HL-60 (cell line): ENCODE measurements around the gene PC.

ENCODE experiments used
- GABPA ChIP-seq: IDR thresholded peaks from 2 replicates; pipeline ENCODE4 v1.6.1; 2012; ENCODE audit warnings: low read depth
- POLR2AphosphoS5 ChIP-seq: IDR thresholded peaks from 2 replicates; pipeline ENCODE4 v1.6.1; 2012; ENCODE audit warnings: low read depth
- SPI1 ChIP-seq: IDR thresholded peaks from 2 replicates; pipeline ENCODE4 v1.6.1; 2012; ENCODE audit warnings: low read depth, mild to moderate bottlenecking, borderline replicate concordance
- TF ChIP-seq, protein P1 (sequence below): IDR thresholded peaks from one replicate; pipeline ENCODE4 v1.5.1; 2011; ENCODE audit warnings: low read length, control low read depth, inconsistent platforms; ENCODE audit not compliant: insufficient read depth
- TF ChIP-seq, protein P2 (sequence below): IDR thresholded peaks from 2 replicates; pipeline ENCODE4 v1.6.1; 2012; ENCODE audit warnings: low read depth; ENCODE audit not compliant: insufficient replicate concordance

DNA sequence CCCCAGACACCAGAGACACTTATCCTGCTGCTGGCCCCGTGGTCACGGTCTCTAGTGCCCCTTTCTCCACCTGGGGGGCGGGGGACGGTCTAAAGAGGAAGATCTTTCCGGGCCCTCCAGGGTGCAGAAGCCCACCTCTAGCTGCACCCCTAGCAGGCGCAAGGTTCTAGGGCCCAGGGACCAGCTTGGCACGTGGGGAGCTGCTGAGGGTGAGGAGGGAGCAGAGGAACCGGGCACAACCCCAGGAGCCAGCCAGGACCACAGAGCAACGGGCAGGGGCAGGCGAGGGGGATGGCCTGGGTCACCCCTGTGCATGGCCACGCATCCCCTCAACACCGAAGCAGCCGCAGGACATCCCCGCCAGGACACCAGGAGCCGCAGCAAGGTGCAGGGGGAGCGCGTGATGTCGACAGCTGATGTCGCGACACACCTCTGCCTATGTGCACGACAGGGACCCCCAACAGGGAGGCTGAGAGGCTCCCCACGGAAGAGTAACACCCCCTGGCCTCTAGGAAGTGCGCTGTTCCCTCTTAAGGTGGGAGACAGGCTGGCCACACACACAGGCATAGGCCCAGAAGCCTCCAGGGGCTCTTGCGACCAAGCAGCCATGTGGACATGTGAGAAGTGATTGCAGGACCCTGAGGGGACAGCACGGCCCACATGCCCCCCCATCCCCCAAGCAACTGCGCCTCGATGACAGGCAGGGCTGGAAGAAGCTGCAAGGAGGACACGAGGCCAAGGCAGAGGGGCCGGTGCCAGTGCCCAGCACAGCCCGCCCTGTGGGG lies 96.2 kb downstream of the PC start:
- no peak for TF ChIP-seq SPI1
- TF ChIP-seq, protein P1, sequence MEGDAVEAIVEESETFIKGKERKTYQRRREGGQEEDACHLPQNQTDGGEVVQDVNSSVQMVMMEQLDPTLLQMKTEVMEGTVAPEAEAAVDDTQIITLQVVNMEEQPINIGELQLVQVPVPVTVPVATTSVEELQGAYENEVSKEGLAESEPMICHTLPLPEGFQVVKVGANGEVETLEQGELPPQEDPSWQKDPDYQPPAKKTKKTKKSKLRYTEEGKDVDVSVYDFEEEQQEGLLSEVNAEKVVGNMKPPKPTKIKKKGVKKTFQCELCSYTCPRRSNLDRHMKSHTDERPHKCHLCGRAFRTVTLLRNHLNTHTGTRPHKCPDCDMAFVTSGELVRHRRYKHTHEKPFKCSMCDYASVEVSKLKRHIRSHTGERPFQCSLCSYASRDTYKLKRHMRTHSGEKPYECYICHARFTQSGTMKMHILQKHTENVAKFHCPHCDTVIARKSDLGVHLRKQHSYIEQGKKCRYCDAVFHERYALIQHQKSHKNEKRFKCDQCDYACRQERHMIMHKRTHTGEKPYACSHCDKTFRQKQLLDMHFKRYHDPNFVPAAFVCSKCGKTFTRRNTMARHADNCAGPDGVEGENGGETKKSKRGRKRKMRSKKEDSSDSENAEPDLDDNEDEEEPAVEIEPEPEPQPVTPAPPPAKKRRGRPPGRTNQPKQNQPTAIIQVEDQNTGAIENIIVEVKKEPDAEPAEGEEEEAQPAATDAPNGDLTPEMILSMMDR, result no peak
- TF ChIP-seq POLR2AphosphoS5, result no peak
- TF ChIP-seq, protein P2, sequence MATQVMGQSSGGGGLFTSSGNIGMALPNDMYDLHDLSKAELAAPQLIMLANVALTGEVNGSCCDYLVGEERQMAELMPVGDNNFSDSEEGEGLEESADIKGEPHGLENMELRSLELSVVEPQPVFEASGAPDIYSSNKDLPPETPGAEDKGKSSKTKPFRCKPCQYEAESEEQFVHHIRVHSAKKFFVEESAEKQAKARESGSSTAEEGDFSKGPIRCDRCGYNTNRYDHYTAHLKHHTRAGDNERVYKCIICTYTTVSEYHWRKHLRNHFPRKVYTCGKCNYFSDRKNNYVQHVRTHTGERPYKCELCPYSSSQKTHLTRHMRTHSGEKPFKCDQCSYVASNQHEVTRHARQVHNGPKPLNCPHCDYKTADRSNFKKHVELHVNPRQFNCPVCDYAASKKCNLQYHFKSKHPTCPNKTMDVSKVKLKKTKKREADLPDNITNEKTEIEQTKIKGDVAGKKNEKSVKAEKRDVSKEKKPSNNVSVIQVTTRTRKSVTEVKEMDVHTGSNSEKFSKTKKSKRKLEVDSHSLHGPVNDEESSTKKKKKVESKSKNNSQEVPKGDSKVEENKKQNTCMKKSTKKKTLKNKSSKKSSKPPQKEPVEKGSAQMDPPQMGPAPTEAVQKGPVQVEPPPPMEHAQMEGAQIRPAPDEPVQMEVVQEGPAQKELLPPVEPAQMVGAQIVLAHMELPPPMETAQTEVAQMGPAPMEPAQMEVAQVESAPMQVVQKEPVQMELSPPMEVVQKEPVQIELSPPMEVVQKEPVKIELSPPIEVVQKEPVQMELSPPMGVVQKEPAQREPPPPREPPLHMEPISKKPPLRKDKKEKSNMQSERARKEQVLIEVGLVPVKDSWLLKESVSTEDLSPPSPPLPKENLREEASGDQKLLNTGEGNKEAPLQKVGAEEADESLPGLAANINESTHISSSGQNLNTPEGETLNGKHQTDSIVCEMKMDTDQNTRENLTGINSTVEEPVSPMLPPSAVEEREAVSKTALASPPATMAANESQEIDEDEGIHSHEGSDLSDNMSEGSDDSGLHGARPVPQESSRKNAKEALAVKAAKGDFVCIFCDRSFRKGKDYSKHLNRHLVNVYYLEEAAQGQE, result no peak
- no peak for TF ChIP-seq GABPA
